Smooth muscle cell (in vitro differentiated cells): ENCODE results near the gene EPB41L4A. TPM values are rescaled to one million over a fixed set of nuclear protein-coding genes. Genes with fewer than 3 reads are reported as not detected.

ENCODE experiments used
- DNase-seq: peaks from one replicate; lab custom pipeline; 2025; ENCODE audit not compliant: unreplicated experiment; lab: John Stamatoyannopoulos, UW
- H2AFZ ChIP-seq: fragments of 200-600 bp; sonication (generic); 2 replicates; pipeline ENCODE4 v1.6.0; 2016; ENCODE audit warnings: antibody characterized with exemption, low read depth, mild to moderate bottlenecking
- H3F3A ChIP-seq: fragments of 200-600 bp; sonication (generic); 2 replicates; pipeline ENCODE4 v1.6.0; 2017; ENCODE audit warnings: antibody characterized with exemption, low read depth
- H3K27ac ChIP-seq: fragments of 200-600 bp; sonication (generic); 2 replicates; pipeline ENCODE4 v1.5.1; 2016; ENCODE audit warnings: low read depth, mild to moderate bottlenecking
- H3K27me3 ChIP-seq: fragments of 200-600 bp; sonication (generic); 2 replicates; pipeline ENCODE4 v1.6.1; 2016; ENCODE audit warnings: low read depth, mild to moderate bottlenecking
- H3K36me3 ChIP-seq: fragments of 200-600 bp; sonication (generic); 2 replicates; pipeline ENCODE4 v1.5.1; 2016; ENCODE audit warnings: low read depth
- H3K4me1 ChIP-seq: fragments of 200-600 bp; sonication (generic); 2 replicates; pipeline ENCODE4 v1.5.1; 2016; ENCODE audit warnings: low read depth
- H3K4me2 ChIP-seq: fragments of 200-600 bp; sonication (generic); 2 replicates; pipeline ENCODE4 v1.6.0; 2016; ENCODE audit warnings: mild to moderate bottlenecking
- H3K4me3 ChIP-seq: fragments of 200-600 bp; sonication (generic); 2 replicates; pipeline ENCODE4 v1.5.1; 2016; ENCODE audit warnings: mild to moderate bottlenecking
- H3K79me2 ChIP-seq: fragments of 200-600 bp; sonication (generic); 2 replicates; pipeline ENCODE4 v1.6.0; 2016; ENCODE audit warnings: low read depth, mild to moderate bottlenecking
- H3K9ac ChIP-seq: fragments of 200-600 bp; sonication (generic); 2 replicates; pipeline ENCODE4 v1.6.0; 2016; ENCODE audit warnings: low read depth
- H3K9me3 ChIP-seq: fragments of 200-600 bp; sonication (generic); replicated peaks from 2 replicates; pipeline ENCODE4 v1.5.1; 2016; ENCODE audit warnings: low read depth
- H4K20me1 ChIP-seq: fragments of 200-600 bp; sonication (generic); 2 replicates; pipeline ENCODE4 v1.6.0; 2016; ENCODE audit warnings: low read depth
- CTCF ChIP-seq: fragments of 200-600 bp; sonication (generic); IDR thresholded peaks from 2 replicates; pipeline ENCODE4 v1.5.1; 2017; ENCODE audit warnings: borderline replicate concordance, mild to moderate bottlenecking, antibody characterized with exemption; ENCODE audit not compliant: insufficient read depth, poor library complexity, severe bottlenecking
- WGBS: methylation state at CpG from one replicate; pipeline ENCODE4 v1.1.7; 2016; ENCODE audit warnings: low lambda C conversion rate; 5-methylcytosine and 5-hydroxymethylcytosine counted together
- polyA plus RNA-seq: library from polyadenylated mRNA; unstranded; fragments of >200 nt; fragmentation: Nextera tagmentation; extraction: Ambion mirVana; gene quantifications from 2 replicates; pipeline ENCODE4 v1.2.1, GENCODE V29; 2016
- total RNA-seq: library from RNA; depleted of rRNA; stranded (reverse); fragments of >200 nt; gene quantifications from 2 replicates; pipeline ENCODE4 v1.2.3, GENCODE V29; 2014

The EPB41L4A gene
- total and polyA plus RNA-seq, 2 experiments from 2014 or later: 2.9 to 8.9 TPM

GRCh38 chr5:112238473-112238872 is 180.6 kb downstream of the EPB41L4A start:
- H3K9ac ChIP-seq: no peak overlapping the region
- TF ChIP-seq CTCF: no peak

DNA sequence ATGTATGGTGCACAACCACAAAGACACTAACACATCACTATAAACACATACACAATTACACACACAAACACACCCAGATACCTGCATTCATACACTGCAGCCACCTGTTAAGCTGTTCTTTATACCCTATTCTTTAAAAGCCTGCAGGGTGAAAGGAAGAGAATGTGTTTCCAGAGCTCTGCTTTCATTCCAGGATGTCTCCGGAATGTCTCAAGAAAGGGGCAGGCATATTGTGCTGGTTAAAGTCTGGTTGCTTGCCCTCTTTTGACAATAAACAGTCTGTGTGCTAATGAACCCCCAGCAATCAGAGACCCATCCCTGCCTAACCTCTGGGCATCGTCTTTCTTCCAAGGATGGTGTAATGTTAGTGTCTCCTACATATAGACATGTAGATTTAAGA is 181.6 kb downstream of the EPB41L4A start:
- Histone ChIP-seq H3K4me1 (peaks cover 11% of the 10 kb centered on the region), H3K79me2 (no peaks in the 10 kb centered on the region), H4K20me1 (no peaks in the 10 kb centered on the region), H2AFZ (no peak overlapping the region), H3K27ac (no peak overlapping the region), H3K4me2 (no peak overlapping the region), H3F3A (no peaks in the 10 kb centered on the region), H3K36me3 (no peaks in the 10 kb centered on the region), H3K9me3 (no peaks in the 10 kb centered on the region), H3K9ac (no peak overlapping the region), H3K4me3 (no peak overlapping the region), H3K27me3 (no peaks in the 10 kb centered on the region)
- no peak for TF ChIP-seq CTCF
- no peak for DNase-seq
- WGBS: 55% methylated on average over 2 of the region's 2 CpGs

More at GRCh38 chr5:112238473-112238872, 180.6 kb downstream of the EPB41L4A start:
- Histone ChIP-seq H2AFZ (no peak overlapping the region), H3F3A (no peaks in the 10 kb centered on the region), H3K4me1 (peaks cover 11% of the 10 kb centered on the region), H4K20me1 (no peaks in the 10 kb centered on the region), H3K4me3 (no peak overlapping the region), H3K27ac (no peak overlapping the region), H3K36me3 (no peaks in the 10 kb centered on the region), H3K4me2 (no peak overlapping the region), H3K79me2 (no peaks in the 10 kb centered on the region), H3K27me3 (no peaks in the 10 kb centered on the region), H3K9me3 (no peaks in the 10 kb centered on the region)
- no peak for DNase-seq

DNA sequence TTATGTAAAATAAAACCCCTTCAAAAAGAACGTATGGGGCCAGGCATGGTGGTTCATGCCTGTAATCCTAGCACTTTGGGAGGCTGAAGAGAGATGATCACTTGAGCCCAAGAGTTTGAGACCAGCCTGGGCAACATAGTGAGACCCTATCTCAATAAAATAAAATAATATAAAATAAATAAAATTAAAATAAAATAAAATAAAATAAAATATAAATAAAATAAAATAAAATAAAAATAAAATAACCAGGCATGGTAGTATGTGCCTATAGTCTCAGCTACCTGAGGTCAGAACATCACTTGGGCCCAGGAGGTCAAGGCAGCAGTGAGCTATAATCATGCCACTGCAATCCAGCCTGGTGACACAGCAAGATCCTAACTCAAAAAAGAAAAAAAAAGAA is 185.1 kb downstream of the EPB41L4A start:
- 97% methylated on average over 1 of the region's 1 CpG for WGBS
- Histone ChIP-seq H3K4me3 (no peak overlapping the region), H2AFZ (no peak overlapping the region), H3K36me3 (no peaks in the 10 kb centered on the region), H4K20me1 (no peaks in the 10 kb centered on the region), H3K9me3 (no peaks in the 10 kb centered on the region), H3K79me2 (no peaks in the 10 kb centered on the region), H3K27me3 (no peaks in the 10 kb centered on the region), H3K4me1 (peaks cover 11% of the 10 kb centered on the region), H3K4me2 (no peak overlapping the region), H3F3A (no peaks in the 10 kb centered on the region), H3K9ac (no peak overlapping the region), H3K27ac (no peak overlapping the region)
- no peak for DNase-seq
- TF ChIP-seq CTCF: no peak

DNA sequence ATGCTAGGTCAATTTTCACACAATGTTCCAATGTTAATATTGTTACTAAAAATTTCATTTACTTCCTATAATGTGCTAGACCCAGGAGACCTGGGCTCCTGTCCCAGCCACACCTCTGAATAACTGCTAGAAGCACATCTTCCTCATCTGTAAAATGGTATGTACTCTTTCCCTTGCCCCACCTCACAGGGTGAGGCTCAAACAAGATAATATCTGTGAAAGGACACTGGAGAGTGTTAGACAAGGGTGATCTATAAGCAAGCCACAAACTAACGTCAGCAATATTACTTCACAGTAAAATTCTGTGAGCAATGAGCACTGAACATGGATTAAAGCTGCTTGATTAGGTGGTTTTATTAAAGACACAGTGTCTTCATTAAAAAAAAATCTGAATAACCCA is 186.4 kb downstream of the EPB41L4A start:
- Histone ChIP-seq H2AFZ (no peak overlapping the region), H3K36me3 (no peaks in the 10 kb centered on the region), H4K20me1 (no peaks in the 10 kb centered on the region), H3K9ac (no peak overlapping the region), H3K4me1 (peaks cover 6% of the 10 kb centered on the region), H3K27me3 (no peaks in the 10 kb centered on the region), H3K79me2 (no peaks in the 10 kb centered on the region), H3K27ac (no peak overlapping the region), H3F3A (no peaks in the 10 kb centered on the region), H3K9me3 (no peaks in the 10 kb centered on the region), H3K4me2 (no peak overlapping the region), H3K4me3 (no peak overlapping the region)
- TF ChIP-seq CTCF: no peak
- DNase-seq: no peak
- 74% methylated on average over 1 of the region's 1 CpG for WGBS
